SU-DHL-6 (cell line): Measurements from ENCODE around the gene TEK.
"Not testable (repeated sequence)": the region's sequence is repeated elsewhere in the genome, so short reads cannot be mapped to it uniquely, and the experiment has no call there.

ENCODE experiments used
- H2AFZ ChIP-seq: fragments of 200-600 bp; sonication (generic); 2 replicates; pipeline ENCODE4 v1.6.1; 2014; ENCODE audit warnings: low read depth, mild to moderate bottlenecking, moderate library complexity, mixed read lengths, antibody characterized with exemption, low read length; ENCODE audit not compliant: severe bottlenecking
- H3F3A ChIP-seq: fragments of 200-600 bp; shearing (Covaris generic); 2 replicates; pipeline ENCODE4 v1.6.0; 2016; ENCODE audit warnings: antibody characterized with exemption, mild to moderate bottlenecking; ENCODE audit not compliant: insufficient read depth
- H3K27ac ChIP-seq: fragments of 200-600 bp; sonication (generic); 2 replicates; pipeline ENCODE4 v1.5.1; 2016; ENCODE audit warnings: low read depth, mild to moderate bottlenecking, low read length, moderate library complexity, mixed read lengths
- H3K27me3 ChIP-seq: fragments of 200-600 bp; sonication (generic), shearing (Covaris generic); 2 replicates; pipeline ENCODE4 v1.6.0; 2014; ENCODE audit warnings: mild to moderate bottlenecking, low read length
- H3K36me3 ChIP-seq: fragments of 200-600 bp; sonication (generic); 2 replicates; pipeline ENCODE4 v1.6.1; 2014; ENCODE audit warnings: mild to moderate bottlenecking, low read length, mixed read lengths
- H3K4me2 ChIP-seq: fragments of 300-600, 200-600 bp; shearing (Covaris generic), sonication (generic); 2 replicates; pipeline ENCODE4 v1.6.0; 2014; ENCODE audit warnings: low read length, low read depth, mild to moderate bottlenecking; ENCODE audit not compliant: poor library complexity, severe bottlenecking
- H3K4me3 ChIP-seq: fragments of 200-600 bp; sonication (generic); 2 replicates; pipeline ENCODE4 v1.5.1; 2014; ENCODE audit warnings: antibody characterized with exemption, low read length, mild to moderate bottlenecking, mixed read lengths; ENCODE audit not compliant: insufficient read depth, poor library complexity, severe bottlenecking
- H3K79me2 ChIP-seq: fragments of 200-600 bp; sonication (generic); 2 replicates; pipeline ENCODE4 v1.6.1; 2014; ENCODE audit warnings: mild to moderate bottlenecking, low read length, moderate library complexity; ENCODE audit not compliant: insufficient read depth
- H3K9ac ChIP-seq: fragments of 200-600 bp; sonication (generic); 2 replicates; pipeline ENCODE4 v1.7.0; 2014; ENCODE audit warnings: mild to moderate bottlenecking, low read length
- H3K9me2 ChIP-seq: fragments of 200-600 bp; sonication (generic); replicated peaks from 2 replicates; pipeline ENCODE4 v1.6.1; 2014; ENCODE audit warnings: low read length; ENCODE audit not compliant: insufficient read depth
- H3K9me3 ChIP-seq: fragments of 200-600 bp; sonication (generic); 2 replicates; pipeline ENCODE4 v1.6.1; 2014; ENCODE audit warnings: low read length, mixed read lengths; ENCODE audit not compliant: insufficient read depth
- H4K20me1 ChIP-seq: fragments of 200-600 bp; sonication (generic); 2 replicates; pipeline ENCODE4 v1.6.1; 2014; ENCODE audit warnings: low read depth, mild to moderate bottlenecking, antibody characterized with exemption, low read length, moderate library complexity, mixed read lengths
- CTCF ChIP-seq: fragments of 200-600 bp; sonication (generic); IDR thresholded peaks from one replicate; pipeline ENCODE4 v1.5.1; 2017; ENCODE audit warnings: antibody characterized with exemption, mild to moderate bottlenecking, low read length, moderate library complexity; ENCODE audit not compliant: insufficient read depth, poor library complexity, severe bottlenecking
- EZH2phosphoT487 ChIP-seq: fragments of 200-600 bp; sonication (generic), shearing (Covaris generic); conservative IDR thresholded peaks from 2 replicates; pipeline ENCODE4 v1.6.1; 2018; ENCODE audit warnings: mild to moderate bottlenecking, antibody characterized with exemption, low read length, moderate library complexity, mixed read lengths

TEK gene

DNA sequence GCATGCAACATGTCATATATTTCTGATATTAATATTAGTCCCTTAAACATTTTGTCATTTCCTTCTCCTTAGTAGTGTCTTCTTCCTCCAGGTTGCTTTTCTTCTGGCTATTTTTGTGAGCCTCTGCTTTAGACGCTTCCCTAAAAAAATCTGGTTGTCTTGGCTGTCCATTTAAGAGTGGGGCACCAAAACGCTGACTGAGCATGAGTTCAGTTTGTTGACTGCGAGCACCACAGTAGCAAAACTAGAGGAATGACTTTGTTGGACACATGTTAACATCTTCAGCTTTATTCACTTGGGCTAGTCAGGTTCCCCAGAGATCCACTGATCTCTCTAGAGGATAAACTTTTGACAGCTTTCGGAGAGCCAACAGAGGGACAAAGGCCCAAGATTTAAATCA lies 19.3 kb upstream of the TEK start:
- no peak overlapping the region for H3K9ac ChIP-seq
- no peaks in the 10 kb centered on the region for H3K27me3 ChIP-seq
- H4K20me1 ChIP-seq: no peaks in the 10 kb centered on the region
- no peak overlapping the region for H3K4me3 ChIP-seq
- H3K9me2 ChIP-seq: no peaks in the 10 kb centered on the region
- no peak overlapping the region for H2AFZ ChIP-seq
- TF ChIP-seq EZH2phosphoT487 (no peak), CTCF (no peak)
- H3K36me3 ChIP-seq: no peaks in the 10 kb centered on the region
- H3K9me3 ChIP-seq: no peaks in the 10 kb centered on the region
- H3K79me2 ChIP-seq: no peaks in the 10 kb centered on the region
- no peaks in the 10 kb centered on the region for H3F3A ChIP-seq
- H3K27ac ChIP-seq: no peak overlapping the region
- no peak overlapping the region for H3K4me2 ChIP-seq

- no peaks in the 10 kb centered on the region for H3K9me3 ChIP-seq
- no peak for TF ChIP-seq CTCF
- TF ChIP-seq EZH2phosphoT487: no peak
- no peaks in the 10 kb centered on the region for H4K20me1 ChIP-seq
- H2AFZ ChIP-seq: no peak overlapping the region
- H3K36me3 ChIP-seq: no peaks in the 10 kb centered on the region
- no peak overlapping the region for H3K4me2 ChIP-seq
- no peaks in the 10 kb centered on the region for H3K27me3 ChIP-seq
- no peak overlapping the region for H3K27ac ChIP-seq
- H3K9ac ChIP-seq: no peak overlapping the region
- no peak overlapping the region for H3K4me3 ChIP-seq
- no peaks in the 10 kb centered on the region for H3F3A ChIP-seq
- H3K9me2 ChIP-seq: no peaks in the 10 kb centered on the region
- no peaks in the 10 kb centered on the region for H3K79me2 ChIP-seq
Observed at GRCh38 chr9:27090231-27090630, 18.8 kb upstream of the TEK start.

DNA sequence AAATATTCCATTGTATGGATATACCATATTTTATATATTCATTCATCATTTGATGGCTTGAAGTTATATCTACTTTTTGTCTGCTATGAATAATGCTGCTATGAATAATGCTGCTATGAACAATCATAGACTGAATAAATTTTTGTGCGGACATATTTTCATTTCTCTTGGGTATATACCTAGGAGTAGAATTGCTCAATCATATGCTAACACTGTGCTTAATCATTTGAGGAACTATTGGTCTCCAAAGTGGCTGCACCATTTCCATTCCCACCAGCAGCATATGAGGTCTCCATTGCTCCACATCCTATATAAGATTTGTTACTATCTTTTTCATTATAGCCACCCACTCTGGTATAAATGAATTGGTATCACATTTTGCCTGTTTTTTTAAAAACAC lies 18.3 kb upstream of the TEK start:
- no peaks in the 10 kb centered on the region for H3K79me2 ChIP-seq
- no peaks in the 10 kb centered on the region for H3K27me3 ChIP-seq
- no peaks in the 10 kb centered on the region for H3K9me3 ChIP-seq
- no peak overlapping the region for H3K4me2 ChIP-seq
- no peak overlapping the region for H3K9ac ChIP-seq
- no peaks in the 10 kb centered on the region for H4K20me1 ChIP-seq
- TF ChIP-seq EZH2phosphoT487 (no peak), CTCF (no peak)
- no peaks in the 10 kb centered on the region for H3K36me3 ChIP-seq
- no peak overlapping the region for H3K4me3 ChIP-seq
- H3K9me2 ChIP-seq: no peaks in the 10 kb centered on the region
- no peak overlapping the region for H3K27ac ChIP-seq
- H3F3A ChIP-seq: no peaks in the 10 kb centered on the region
- H2AFZ ChIP-seq: no peak overlapping the region

DNA sequence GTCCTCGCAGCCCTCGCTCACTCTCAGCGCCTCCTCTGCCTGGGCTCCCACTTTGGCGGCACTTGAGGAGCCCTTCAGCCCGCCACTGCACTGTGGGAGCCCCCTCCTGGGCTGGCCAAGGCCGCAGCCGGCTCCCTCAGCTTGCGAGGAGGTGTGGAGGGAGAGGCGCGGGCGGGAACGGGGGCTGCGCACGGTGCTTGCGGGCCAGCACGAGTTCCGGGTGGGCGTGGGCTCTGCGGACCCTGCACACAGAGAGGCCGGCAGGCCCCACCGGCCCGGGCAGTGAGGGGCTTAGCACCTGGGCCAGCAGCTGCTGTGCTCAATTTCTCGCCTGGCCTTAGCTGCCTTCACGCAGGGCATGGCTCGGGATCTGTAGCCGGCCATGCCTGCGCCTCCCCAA lies 16.5 kb upstream of the TEK start:
- not testable (repeated sequence) for H3F3A ChIP-seq, H3K27me3 ChIP-seq, H3K4me2 ChIP-seq, H3K9ac ChIP-seq, H3K27ac ChIP-seq, H4K20me1 ChIP-seq, H3K9me2 ChIP-seq, H2AFZ ChIP-seq, H3K4me3 ChIP-seq, H3K79me2 ChIP-seq, H3K9me3 ChIP-seq, H3K36me3 ChIP-seq

DNA sequence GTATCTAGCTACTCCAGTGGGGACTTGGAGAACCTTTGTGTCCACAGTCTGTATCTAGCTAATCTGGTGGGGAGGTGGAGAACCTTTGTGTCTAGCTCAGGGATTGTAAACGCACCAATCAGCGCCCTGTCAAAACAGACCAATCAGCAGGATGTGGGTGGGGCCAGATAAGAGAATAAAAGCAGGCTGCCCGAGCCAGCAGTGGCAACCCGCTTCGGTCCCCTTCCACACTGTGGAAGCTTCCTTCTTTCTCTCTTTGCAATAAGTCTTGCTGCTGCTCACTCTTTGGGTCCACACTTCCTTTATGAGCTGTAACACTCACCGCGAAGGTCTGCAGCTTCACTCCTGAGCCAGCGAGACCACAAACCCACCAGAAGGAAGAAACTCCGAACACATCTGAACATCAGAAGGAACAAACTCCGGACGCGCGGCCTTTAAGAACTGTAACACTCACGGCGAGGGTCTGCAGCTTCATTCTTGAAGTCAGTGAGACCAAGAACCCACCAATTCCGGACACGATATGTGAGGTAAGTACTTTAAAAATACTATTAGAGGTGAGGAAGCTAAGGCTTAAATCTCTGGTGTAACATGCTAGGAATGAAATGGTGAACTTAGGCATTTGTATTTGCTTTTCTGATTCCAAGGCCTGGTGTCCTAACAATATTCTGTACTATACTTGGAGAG lies 15.5 kb upstream of the TEK start:
- not testable (repeated sequence) for H3F3A ChIP-seq, H3K9ac ChIP-seq, H3K79me2 ChIP-seq, H3K9me2 ChIP-seq, H3K9me3 ChIP-seq, H3K4me3 ChIP-seq, H2AFZ ChIP-seq, H3K27ac ChIP-seq, H3K36me3 ChIP-seq, H3K27me3 ChIP-seq, H3K4me2 ChIP-seq, H4K20me1 ChIP-seq
